ENCODE results near the gene ZWILCH.
"Not testable (repeated sequence)": the region's sequence is repeated elsewhere in the genome, so short reads cannot be mapped to it uniquely, and the experiment has no call there.

The ZWILCH gene

DNA sequence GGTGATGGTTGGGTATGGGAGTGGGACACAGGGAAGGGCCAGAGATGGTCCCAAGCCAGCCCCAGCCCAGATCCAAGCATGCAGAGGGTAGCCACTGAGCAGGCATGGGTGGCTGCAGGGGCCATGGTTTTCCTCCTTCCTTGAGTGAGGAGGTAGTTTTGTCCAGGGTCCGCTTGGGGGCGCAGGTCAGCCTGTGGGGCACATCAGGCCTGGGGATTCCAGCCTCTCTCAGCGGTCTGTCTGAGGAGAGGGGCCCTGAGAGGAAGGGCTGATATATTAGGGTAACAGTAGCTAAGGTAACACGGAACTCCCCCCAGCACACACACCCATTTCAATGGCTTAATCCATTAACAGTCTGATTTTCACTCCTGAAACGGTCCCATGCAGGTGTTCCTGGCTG, 83.4 kb downstream of the ZWILCH start:
- Histone ChIP-seq H3K9ac (ENCODE audit: low read depth, low read length) (no peak overlapping the region), H3K4me3 (ENCODE audit: low read length) (no peak overlapping the region), H3K4me1 (ENCODE audit: control insufficient read depth, insufficient read depth, low read length) (no peaks in the 10 kb centered on the region), H3K36me3 (ENCODE audit: insufficient read depth, low read length) (no peaks in the 10 kb centered on the region), H3K27me3 (ENCODE audit: control insufficient read depth, insufficient read depth, low read length) (peaks cover 60% of the 10 kb centered on the region), H3K9me3 (replicated peaks; ENCODE audit: low read length) (no peaks in the 10 kb centered on the region), H3K4me2 (ENCODE audit: low read length) (no peak overlapping the region)

GRCh38 chr15:66588971-66589370, 83.8 kb downstream of the ZWILCH start:
- no peak overlapping the region for H3K4me3 ChIP-seq (ENCODE audit: low read length)
- H3K9ac ChIP-seq (ENCODE audit: low read depth, low read length), result no peak overlapping the region
- H3K4me1 ChIP-seq (ENCODE audit: control insufficient read depth, insufficient read depth, low read length), result no peaks in the 10 kb centered on the region
- no peak overlapping the region for H3K4me2 ChIP-seq (ENCODE audit: low read length)
- peaks cover 64% of the 10 kb centered on the region for H3K27me3 ChIP-seq (ENCODE audit: control insufficient read depth, insufficient read depth, low read length)
- no peaks in the 10 kb centered on the region for H3K36me3 ChIP-seq (ENCODE audit: insufficient read depth, low read length)
- no peaks in the 10 kb centered on the region for H3K9me3 ChIP-seq (replicated peaks; ENCODE audit: low read length)

GRCh38 chr15:66589429-66589828, 84.3 kb downstream of the ZWILCH start:
- H3K4me3 ChIP-seq (ENCODE audit: low read length); H3K4me2 ChIP-seq (ENCODE audit: low read length); H3K9me3 ChIP-seq (replicated peaks; ENCODE audit: low read length); H3K36me3 ChIP-seq (ENCODE audit: insufficient read depth, low read length); H3K4me1 ChIP-seq (ENCODE audit: control insufficient read depth, insufficient read depth, low read length); H3K9ac ChIP-seq (ENCODE audit: low read depth, low read length): not testable (repeated sequence)
- peaks cover 60% of the 10 kb centered on the region for H3K27me3 ChIP-seq (ENCODE audit: control insufficient read depth, insufficient read depth, low read length)

DNA sequence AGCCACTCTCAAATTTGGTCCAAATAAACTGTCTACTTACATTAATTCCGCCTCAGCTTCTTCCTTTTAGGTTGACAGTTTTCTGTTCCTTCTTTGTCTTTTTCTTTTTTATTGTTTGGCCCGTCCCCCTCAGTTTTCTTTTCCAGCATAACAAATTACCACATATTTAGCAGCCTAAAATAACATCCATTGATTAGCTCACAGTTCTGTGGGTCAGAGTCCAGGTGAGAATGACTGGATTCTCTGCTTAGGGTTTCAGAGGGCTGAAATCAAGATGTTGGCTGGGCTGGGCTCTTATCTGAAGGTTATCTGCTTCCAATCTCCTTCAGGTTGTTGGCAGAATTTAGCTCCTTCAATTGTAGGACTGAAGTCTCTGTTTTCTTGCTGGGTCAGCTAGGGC, 85.3 kb downstream of the ZWILCH start:
- H3K36me3 ChIP-seq (ENCODE audit: insufficient read depth, low read length), result no peaks in the 10 kb centered on the region
- peaks cover 58% of the 10 kb centered on the region for H3K27me3 ChIP-seq (ENCODE audit: control insufficient read depth, insufficient read depth, low read length)
- no peak overlapping the region for H3K9ac ChIP-seq (ENCODE audit: low read depth, low read length)
- no peaks in the 10 kb centered on the region for H3K9me3 ChIP-seq (replicated peaks; ENCODE audit: low read length)
- H3K4me3 ChIP-seq (ENCODE audit: low read length), result no peak overlapping the region
- H3K4me1 ChIP-seq (ENCODE audit: control insufficient read depth, insufficient read depth, low read length), result no peaks in the 10 kb centered on the region
- H3K4me2 ChIP-seq (ENCODE audit: low read length), result no peak overlapping the region

GRCh38 chr15:66591322-66591862, 86.3 kb downstream of the ZWILCH start:
- Histone ChIP-seq H3K36me3 (ENCODE audit: insufficient read depth, low read length) (no peaks in the 10 kb centered on the region), H3K4me1 (ENCODE audit: control insufficient read depth, insufficient read depth, low read length) (peaks cover 3% of the 10 kb centered on the region), H3K4me3 (ENCODE audit: low read length) (no peak overlapping the region), H3K9me3 (replicated peaks; ENCODE audit: low read length) (no peaks in the 10 kb centered on the region), H3K27me3 (ENCODE audit: control insufficient read depth, insufficient read depth, low read length) (peaks cover 51% of the 10 kb centered on the region), H3K9ac (ENCODE audit: low read depth, low read length) (no peak overlapping the region), H3K4me2 (ENCODE audit: low read length) (no peak overlapping the region)

- peaks cover 3% of the 10 kb centered on the region for H3K4me1 ChIP-seq (ENCODE audit: control insufficient read depth, insufficient read depth, low read length)
- H3K36me3 ChIP-seq (ENCODE audit: insufficient read depth, low read length), result no peaks in the 10 kb centered on the region
- H3K9ac ChIP-seq (ENCODE audit: low read depth, low read length), result no peak overlapping the region
- no peak overlapping the region for H3K4me3 ChIP-seq (ENCODE audit: low read length)
- no peak overlapping the region for H3K4me2 ChIP-seq (ENCODE audit: low read length)
- no peaks in the 10 kb centered on the region for H3K9me3 ChIP-seq (replicated peaks; ENCODE audit: low read length)
- peaks cover 47% of the 10 kb centered on the region for H3K27me3 ChIP-seq (ENCODE audit: control insufficient read depth, insufficient read depth, low read length)
Measured at GRCh38 chr15:66592505-66593218, 87.5 kb downstream of the ZWILCH start.

GRCh38 chr15:66593219-66593780, 88.2 kb downstream of the ZWILCH start:
- H3K9me3 ChIP-seq (replicated peaks; ENCODE audit: low read length), result no peaks in the 10 kb centered on the region

DNA sequence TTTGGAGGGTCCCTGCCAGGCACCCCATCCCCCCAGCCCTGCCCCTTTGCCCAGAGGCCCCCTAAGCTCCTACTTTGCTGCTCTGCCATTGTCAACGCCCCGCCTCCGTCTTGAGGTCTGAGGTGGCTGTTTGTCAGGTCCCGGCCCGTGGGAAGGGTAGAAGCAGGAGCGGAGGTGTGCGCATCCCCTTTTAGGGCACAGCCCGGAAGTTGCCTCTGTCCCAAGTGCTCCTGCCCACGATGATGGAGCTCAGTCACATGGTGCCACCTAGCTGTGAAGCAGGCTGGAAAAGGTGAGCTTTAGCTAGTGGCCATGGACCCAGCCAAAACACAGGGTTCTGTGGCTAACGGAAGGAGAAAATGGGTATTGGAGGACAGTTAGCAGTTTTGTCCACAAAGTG, 89.2 kb downstream of the ZWILCH start:
- H3K36me3 ChIP-seq (ENCODE audit: insufficient read depth, low read length), result no peaks in the 10 kb centered on the region
- H3K4me2 ChIP-seq (ENCODE audit: low read length), result no peak overlapping the region
- H3K4me1 ChIP-seq (ENCODE audit: control insufficient read depth, insufficient read depth, low read length), result peaks cover 3% of the 10 kb centered on the region
- H3K9ac ChIP-seq (ENCODE audit: low read depth, low read length), result no peak overlapping the region
- peaks cover 35% of the 10 kb centered on the region for H3K27me3 ChIP-seq (ENCODE audit: control insufficient read depth, insufficient read depth, low read length)
- H3K9me3 ChIP-seq (replicated peaks; ENCODE audit: low read length), result no peaks in the 10 kb centered on the region
- H3K4me3 ChIP-seq (ENCODE audit: low read length), result no peak overlapping the region

More at GRCh38 chr15:66593219-66593780, 88.2 kb downstream of the ZWILCH start:
- H3K4me3 ChIP-seq (ENCODE audit: low read length), result no peak overlapping the region
- H3K4me1 ChIP-seq (ENCODE audit: control insufficient read depth, insufficient read depth, low read length), result peaks cover 3% of the 10 kb centered on the region
- peaks cover 41% of the 10 kb centered on the region for H3K27me3 ChIP-seq (ENCODE audit: control insufficient read depth, insufficient read depth, low read length)
- no peaks in the 10 kb centered on the region for H3K36me3 ChIP-seq (ENCODE audit: insufficient read depth, low read length)
- no peak overlapping the region for H3K9ac ChIP-seq (ENCODE audit: low read depth, low read length)
- H3K4me2 ChIP-seq (ENCODE audit: low read length), result no peak overlapping the region

GRCh38 chr15:66594836-66595235, 89.7 kb downstream of the ZWILCH start:
- H3K9ac ChIP-seq (ENCODE audit: low read depth, low read length), result no peak overlapping the region
- no peak overlapping the region for H3K4me3 ChIP-seq (ENCODE audit: low read length)
- peaks cover 3% of the 10 kb centered on the region for H3K4me1 ChIP-seq (ENCODE audit: control insufficient read depth, insufficient read depth, low read length)
- no peak overlapping the region for H3K4me2 ChIP-seq (ENCODE audit: low read length)
- no peaks in the 10 kb centered on the region for H3K9me3 ChIP-seq (replicated peaks; ENCODE audit: low read length)
- H3K27me3 ChIP-seq (ENCODE audit: control insufficient read depth, insufficient read depth, low read length), result peaks cover 36% of the 10 kb centered on the region
- H3K36me3 ChIP-seq (ENCODE audit: insufficient read depth, low read length), result no peaks in the 10 kb centered on the region

- peaks cover 3% of the 10 kb centered on the region for H3K4me1 ChIP-seq (ENCODE audit: control insufficient read depth, insufficient read depth, low read length)
- H3K4me2 ChIP-seq (ENCODE audit: low read length), result no peak overlapping the region
- H3K9ac ChIP-seq (ENCODE audit: low read depth, low read length), result no peak overlapping the region
- peaks cover 33% of the 10 kb centered on the region for H3K27me3 ChIP-seq (ENCODE audit: control insufficient read depth, insufficient read depth, low read length)
- H3K4me3 ChIP-seq (ENCODE audit: low read length), result no peak overlapping the region
- H3K36me3 ChIP-seq (ENCODE audit: insufficient read depth, low read length), result no peaks in the 10 kb centered on the region
- H3K9me3 ChIP-seq (replicated peaks; ENCODE audit: low read length), result no peaks in the 10 kb centered on the region
Measured at GRCh38 chr15:66595332-66595731, 90.2 kb downstream of the ZWILCH start.

DNA sequence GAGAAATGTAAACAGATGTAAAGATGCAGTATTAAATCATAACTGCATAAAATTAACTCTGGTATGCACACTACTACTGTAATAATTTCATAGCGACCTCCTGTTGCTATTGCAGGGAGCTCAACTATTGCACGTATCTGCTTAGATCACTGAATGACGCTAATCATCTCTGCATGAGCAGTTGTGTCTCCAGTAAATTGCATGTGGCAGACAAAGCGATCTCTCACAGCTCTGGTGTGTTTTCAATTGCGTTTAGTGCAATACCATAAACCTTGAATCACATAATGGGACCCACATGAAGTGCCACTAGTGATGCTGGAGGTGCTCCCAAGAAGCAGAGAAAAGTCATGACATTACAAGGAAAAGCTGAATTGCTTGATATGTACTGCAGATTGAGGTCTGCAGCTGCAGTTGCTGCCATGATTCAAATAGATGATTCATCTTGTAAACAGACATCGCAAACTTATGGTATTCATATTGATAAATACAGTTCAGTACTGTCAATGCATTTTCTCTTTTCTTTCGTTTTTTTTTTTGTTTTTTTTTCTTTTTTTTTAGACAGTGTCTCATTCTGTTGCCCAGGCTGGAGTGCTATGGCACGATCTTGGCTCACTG, 90.9 kb downstream of the ZWILCH start:
- no peak overlapping the region for H3K4me2 ChIP-seq (ENCODE audit: low read length)
- H3K4me1 ChIP-seq (ENCODE audit: control insufficient read depth, insufficient read depth, low read length), result peaks cover 3% of the 10 kb centered on the region
- no peaks in the 10 kb centered on the region for H3K9me3 ChIP-seq (replicated peaks; ENCODE audit: low read length)
- peaks cover 33% of the 10 kb centered on the region for H3K27me3 ChIP-seq (ENCODE audit: control insufficient read depth, insufficient read depth, low read length)
- H3K36me3 ChIP-seq (ENCODE audit: insufficient read depth, low read length), result no peaks in the 10 kb centered on the region
- no peak overlapping the region for H3K4me3 ChIP-seq (ENCODE audit: low read length)
- H3K9ac ChIP-seq (ENCODE audit: low read depth, low read length), result no peak overlapping the region
